CD14-positive monocyte (primary cell): ENCODE measurements around the gene ZNF593. TPM values are rescaled to one million over a fixed set of nuclear protein-coding genes. Genes with fewer than 3 reads are reported as not detected.

Source experiments
- DNase-seq, 3 donors: peaks; one replicate each; pipeline ENCODE4 v3.0.0-alpha.2; 2011 to 2022
- H2AFZ ChIP-seq: 2 replicates; pipeline ENCODE4 v1.6.0; 2012; ENCODE audit warnings: mild to moderate bottlenecking, low read depth, low read length, inconsistent platforms; ENCODE audit not compliant: insufficient read depth, poor library complexity, severe bottlenecking
- H3K27ac ChIP-seq, 2 donors: 1 replicate in 1 of 2; 2 replicates in 1 of 2; pipeline ENCODE4 v1.5.1; 2012 to 2013; ENCODE audit warnings: low read length in 2 of 2, control low read depth in 1 of 2, inconsistent platforms in 1 of 2, low read depth in 1 of 2, mild to moderate bottlenecking in 1 of 2
- H3K27me3 ChIP-seq, 2 donors: one replicate each; pipeline versions ENCODE4 v1.6.0 to v1.6.1; 2011 to 2013; ENCODE audit warnings: low read length in 2 of 2; ENCODE audit not compliant: control insufficient read depth in 2 of 2, insufficient read depth in 2 of 2
- H3K36me3 ChIP-seq, 2 donors: replicated peaks in 1 of 2; 1 replicate in 1 of 2; 2 replicates in 1 of 2; pipeline versions ENCODE4 v1.5.1 to v1.6.1; 2012 to 2013; ENCODE audit warnings: low read length in 2 of 2, control low read depth in 1 of 2, inconsistent platforms in 1 of 2, mild to moderate bottlenecking in 1 of 2; ENCODE audit not compliant: insufficient read depth in 2 of 2, control insufficient read depth in 1 of 2
- H3K4me1 ChIP-seq, 2 donors: 1 replicate in 1 of 2; 2 replicates in 1 of 2; pipeline versions ENCODE4 v1.5.1 to v1.6.1; 2012 to 2013; ENCODE audit warnings: low read length in 2 of 2, control low read depth in 1 of 2, inconsistent platforms in 1 of 2, mild to moderate bottlenecking in 1 of 2, moderate library complexity in 1 of 2; ENCODE audit not compliant: insufficient read depth in 2 of 2, control insufficient read depth in 1 of 2
- H3K4me2 ChIP-seq: replicated peaks from 2 replicates; pipeline ENCODE3; 2012; ENCODE audit warnings: low read length, moderate library complexity, mild to moderate bottlenecking; ENCODE audit not compliant: poor library complexity, severe bottlenecking; ENCODE audit errors: extremely low read depth
- H3K4me3 ChIP-seq, 3 experiments: fragments of 200-600 bp in 1 of 3; sonication (generic) in 1 of 3; replicated peaks in 1 of 3; 1 replicate in 2 of 3; 2 replicates in 1 of 3; pipeline ENCODE4 v1.5.1; 2011 to 2013; ENCODE audit warnings: low read length in 3 of 3, mild to moderate bottlenecking in 3 of 3, control low read depth in 2 of 3, low read depth in 2 of 3, inconsistent platforms in 1 of 3, moderate library complexity in 1 of 3
- H3K79me2 ChIP-seq: 2 replicates; pipeline ENCODE4 v1.6.0; 2012; ENCODE audit warnings: mild to moderate bottlenecking, control low read depth, inconsistent platforms, low read length, moderate library complexity; ENCODE audit not compliant: insufficient read depth
- H3K9ac ChIP-seq: 2 replicates; pipeline ENCODE4 v1.6.0; 2017; ENCODE audit warnings: low read length, mild to moderate bottlenecking; ENCODE audit not compliant: insufficient read depth, poor library complexity, severe bottlenecking
- H3K9me3 ChIP-seq, 2 donors: replicated peaks in 1 of 2; 1 replicate in 1 of 2; 2 replicates in 1 of 2; pipeline versions ENCODE4 v1.5.1 to v1.6.1; 2012 to 2013; ENCODE audit warnings: low read length in 2 of 2, control low read depth in 1 of 2; ENCODE audit not compliant: control insufficient read depth in 1 of 2, insufficient read depth in 1 of 2
- H4K20me1 ChIP-seq: 2 replicates; pipeline ENCODE4 v1.6.0; 2012; ENCODE audit warnings: mild to moderate bottlenecking, low read length, control low read depth, moderate library complexity; ENCODE audit not compliant: insufficient read depth
- H3K27ac Mint-ChIP-seq, 7 donors: one replicate each; pipeline ENCODE4 v1.8.0; 2020; ENCODE audit warnings: mild to moderate bottlenecking in 7 of 7, mixed read lengths in 7 of 7, moderate library complexity in 6 of 7, inconsistent platforms in 2 of 7
- H3K27me3 Mint-ChIP-seq, 3 donors: one replicate each; pipeline ENCODE4 v1.8.0; 2021 to 2022; ENCODE audit warnings: low read depth in 3 of 3, mild to moderate bottlenecking in 3 of 3, mixed read lengths in 3 of 3, moderate library complexity in 3 of 3, inconsistent platforms in 1 of 3
- H3K36me3 Mint-ChIP-seq, 2 donors: one replicate each; pipeline ENCODE4 v1.8.0; 2020; ENCODE audit warnings: mixed read lengths in 2 of 2, inconsistent platforms in 1 of 2, mild to moderate bottlenecking in 1 of 2
- H3K4me1 Mint-ChIP-seq: one replicate; pipeline ENCODE4 v1.8.0; 2020; ENCODE audit warnings: mild to moderate bottlenecking, mixed read lengths
- H3K4me3 Mint-ChIP-seq, 2 donors: one replicate each; pipeline ENCODE4 v1.8.0; 2020; ENCODE audit warnings: mild to moderate bottlenecking in 2 of 2, mixed read lengths in 2 of 2, moderate library complexity in 1 of 2
- H3K9me3 Mint-ChIP-seq, 7 donors: one replicate each; pipeline ENCODE4 v1.8.0; 2020 to 2022; ENCODE audit warnings: mixed read lengths in 7 of 7, mild to moderate bottlenecking in 6 of 7, moderate library complexity in 6 of 7, inconsistent platforms in 2 of 7
- CTCF ChIP-seq: fragments of 200-600 bp; IDR thresholded peaks from one replicate; pipeline ENCODE4 v1.8.0; 2022; ENCODE audit warnings: antibody characterized with exemption, mild to moderate bottlenecking
- WGBS: methylation state at CpG from one replicate; pipeline ENCODE4 v1.1.5; 2013; ENCODE audit warnings: missing lambda C conversion rate; ENCODE audit not compliant: insufficient coverage; 5-methylcytosine and 5-hydroxymethylcytosine counted together
- intact Hi-C, 2 donors: fragments of 100-400 bp; cut with micrococcal nuclease; formaldehyde crosslinking; loops; one replicate each; pipeline versions ENCODE4 v1.15.0 to v1.15.1; 2023
- polyA plus RNA-seq, 3 donors: library from polyadenylated mRNA; depleted of rRNA in 1 of 3; unstranded in 2 of 3; stranded (reverse) in 1 of 3; fragments of 300-500 nt in 2 of 3; fragments of >200 nt in 1 of 3; fragmentation: Illumina TruSeq in 2 of 3; gene quantifications; 1 replicate in 2 of 3; 2 replicates in 1 of 3; pipeline ENCODE4 v1.2.3, GENCODE V29; 2012 to 2021

Gene ZNF593
- polyA plus RNA-seq, 3 donors: 23.6 to 36.5 (median 27.8) TPM

GRCh38 chr1:26191739-26192138 lies 22.0 kb downstream of the ZNF593 start:
- H2AFZ ChIP-seq: no peak overlapping the region
- no peaks in the 10 kb centered on the region for H3K4me1 Mint-ChIP-seq
- TF ChIP-seq CTCF: no peak
- H3K4me3 ChIP-seq: no peak overlapping the region
- H3K36me3 Mint-ChIP-seq: no peaks in the 10 kb centered on the region
- no peak overlapping the region for H3K27ac ChIP-seq
- peak overlapping the region in 1 of 7 donors; percentile 12 for H3K27ac Mint-ChIP-seq
- no peaks in the 10 kb centered on the region for H3K9me3 Mint-ChIP-seq
- no peaks in the 10 kb centered on the region for H3K4me1 ChIP-seq
- no peaks in the 10 kb centered on the region for H3K27me3 ChIP-seq
- H3K9me3 ChIP-seq: no peaks in the 10 kb centered on the region
- no peaks in the 10 kb centered on the region for H4K20me1 ChIP-seq
- no peaks in the 10 kb centered on the region for H3K79me2 ChIP-seq
- no peak overlapping the region for H3K4me2 ChIP-seq
- no peak overlapping the region for H3K4me3 Mint-ChIP-seq
- DNase-seq: no peak
- H3K27me3 Mint-ChIP-seq: peaks cover 2 to 3% (median 3%) of the 10 kb centered on the region in 3 donors
- intact Hi-C loops: no loop called here
- no CpG with 5 or more reads among the region's 3 CpGs for whole genome bisulfite sequencing
- no peak overlapping the region for H3K9ac ChIP-seq
- no peaks in the 10 kb centered on the region for H3K36me3 ChIP-seq

- no peak for DNase-seq
- TF ChIP-seq CTCF: no peak
- Mint-ChIP-seq H3K36me3 (no peaks in the 10 kb centered on the region), H3K4me1 (no peaks in the 10 kb centered on the region), H3K27ac (no peak overlapping the region), H3K27me3 (peaks cover 5 to 10% (median 10%) of the 10 kb centered on the region in 3 donors), H3K9me3 (no peaks in the 10 kb centered on the region), H3K4me3 (no peak overlapping the region)
- Histone ChIP-seq H3K4me2 (no peak overlapping the region), H3K27me3 (no peaks in the 10 kb centered on the region), H3K9ac (no peak overlapping the region), H3K36me3 (no peaks in the 10 kb centered on the region), H2AFZ (no peak overlapping the region), H4K20me1 (no peaks in the 10 kb centered on the region), H3K4me3 (no peak overlapping the region), H3K27ac (no peak overlapping the region), H3K79me2 (no peaks in the 10 kb centered on the region), H3K4me1 (no peaks in the 10 kb centered on the region), H3K9me3 (no peaks in the 10 kb centered on the region)
- WGBS: no CpG with 5 or more reads among the region's 3 CpGs
- intact Hi-C loops: no loop called here
Observed at GRCh38 chr1:26195805-26196204, 26.1 kb downstream of the ZNF593 start.
